ENCODE measurements around the gene WDR46.

- no peak for TF ChIP-seq EZH2 (optimal IDR thresholded peaks at IDR 0.05; ENCODE audit: low read depth, low read length)
- no peak for TF ChIP-seq CTCF (IDR thresholded peaks at IDR 0.05; ENCODE audit: low read length)
Measured at GRCh38 chr6:33237741-33238140, 51.3 kb downstream of the WDR46 start.
